Karpas-422 (cell line): ENCODE measurements around the gene GALNT18. TPM values are rescaled to one million over a fixed set of nuclear protein-coding genes. Genes with fewer than 3 reads are reported as not detected.

Experiments used
- DNase-seq: peaks from one replicate; pipeline ENCODE4 v3.0.0-alpha.2; 2015
- H2AFZ ChIP-seq: fragments of 200-600 bp; sonication (generic); 2 replicates; pipeline ENCODE4 v1.6.1; 2014; ENCODE audit warnings: antibody characterized with exemption, low read length, mixed read lengths
- H3K27ac ChIP-seq: fragments of 200-600 bp; sonication (generic); 2 replicates; pipeline ENCODE4 v1.5.1; 2014; ENCODE audit warnings: mild to moderate bottlenecking, low read length, moderate library complexity
- H3K27me3 ChIP-seq: fragments of 200-600 bp; sonication (generic); 2 replicates; pipeline ENCODE4 v1.6.1; 2014; ENCODE audit warnings: low read length, mixed read lengths
- H3K36me3 ChIP-seq: fragments of 200-600 bp; sonication (generic); 2 replicates; pipeline ENCODE4 v1.6.1; 2014; ENCODE audit warnings: low read length, mixed read lengths; ENCODE audit not compliant: insufficient read depth
- H3K4me1 ChIP-seq: fragments of 200-600 bp; sonication (generic); 2 replicates; pipeline ENCODE4 v1.6.1; 2014; ENCODE audit warnings: mild to moderate bottlenecking, low read length, mixed read lengths
- H3K4me2 ChIP-seq: fragments of 200-600 bp; sonication (generic); 2 replicates; pipeline ENCODE4 v1.6.1; 2014; ENCODE audit warnings: low read length, low read depth, mild to moderate bottlenecking; ENCODE audit not compliant: poor library complexity, severe bottlenecking
- H3K4me3 ChIP-seq: fragments of 200-600 bp; sonication (generic); 2 replicates; pipeline ENCODE4 v1.5.1; 2014; ENCODE audit warnings: mild to moderate bottlenecking, antibody characterized with exemption, low read length, mixed read lengths
- H3K79me2 ChIP-seq: fragments of 200-600 bp; sonication (generic); 2 replicates; pipeline ENCODE4 v1.6.1; 2014; ENCODE audit warnings: mild to moderate bottlenecking, low read length, mixed read lengths
- H3K9ac ChIP-seq: fragments of 200-600 bp; sonication (generic); 2 replicates; pipeline ENCODE4 v1.6.0; 2014; ENCODE audit warnings: low read length
- H3K9me2 ChIP-seq: fragments of 200-600 bp; sonication (generic), shearing (Covaris generic); replicated peaks from 2 replicates; pipeline ENCODE4 v1.6.0; 2014; ENCODE audit warnings: mild to moderate bottlenecking, low read length, moderate library complexity; ENCODE audit not compliant: insufficient read depth
- H3K9me3 ChIP-seq: fragments of 300-700, 200-600 bp; sonication (generic); 2 replicates; pipeline ENCODE4 v1.6.1; 2014; ENCODE audit warnings: low read length, mixed read lengths
- H4K20me1 ChIP-seq: fragments of 200-600 bp; sonication (generic); 2 replicates; pipeline ENCODE4 v1.6.1; 2014; ENCODE audit warnings: mild to moderate bottlenecking, antibody characterized with exemption, low read length, low read depth; ENCODE audit not compliant: insufficient read depth
- total RNA-seq: library from RNA; depleted of rRNA; stranded (reverse); fragments of >200 nt; shearing (Covaris generic); gene quantifications from 2 replicates; pipeline ENCODE4 v1.2.3, GENCODE V29; 2014; ENCODE audit warnings: low replicate concordance

Gene GALNT18
- total RNA-seq, 1 experiment from 2014 or later, result not detected

- Histone ChIP-seq H3K4me3 (no peak overlapping the region), H3K27ac (no peak overlapping the region), H3K9me3 (no peaks in the 10 kb centered on the region), H4K20me1 (no peaks in the 10 kb centered on the region), H3K4me2 (no peak overlapping the region), H3K4me1 (no peaks in the 10 kb centered on the region), H3K36me3 (no peaks in the 10 kb centered on the region), H3K79me2 (no peaks in the 10 kb centered on the region), H3K9me2 (no peaks in the 10 kb centered on the region), H3K9ac (no peak overlapping the region), H3K27me3 (no peaks in the 10 kb centered on the region), H2AFZ (no peak overlapping the region)
- DNase-seq, result no peak
Measured at GRCh38 chr11:11391796-11392463, 229.9 kb downstream of the GALNT18 start.

- DNase-seq, result no peak
- Histone ChIP-seq H3K4me1 (no peaks in the 10 kb centered on the region), H4K20me1 (no peaks in the 10 kb centered on the region), H3K79me2 (no peaks in the 10 kb centered on the region), H3K4me3 (no peak overlapping the region), H3K9ac (no peak overlapping the region), H3K27me3 (no peaks in the 10 kb centered on the region), H3K27ac (no peak overlapping the region), H3K4me2 (no peak overlapping the region), H2AFZ (no peak overlapping the region), H3K9me3 (no peaks in the 10 kb centered on the region), H3K36me3 (no peaks in the 10 kb centered on the region), H3K9me2 (no peaks in the 10 kb centered on the region)
Measured at GRCh38 chr11:11391169-11391568, 230.6 kb downstream of the GALNT18 start.

GRCh38 chr11:11390068-11390771 lies 231.6 kb downstream of the GALNT18 start:
- Histone ChIP-seq H3K27me3 (no peaks in the 10 kb centered on the region), H3K27ac (no peak overlapping the region), H3K79me2 (no peaks in the 10 kb centered on the region), H4K20me1 (no peaks in the 10 kb centered on the region), H3K9me3 (no peaks in the 10 kb centered on the region), H3K4me3 (no peak overlapping the region), H3K36me3 (no peaks in the 10 kb centered on the region), H3K4me2 (no peak overlapping the region), H3K9ac (no peak overlapping the region), H2AFZ (no peak overlapping the region), H3K4me1 (no peaks in the 10 kb centered on the region), H3K9me2 (no peaks in the 10 kb centered on the region)
- no peak for DNase-seq

GRCh38 chr11:11389238-11389637 lies 232.6 kb downstream of the GALNT18 start:
- H3K36me3 ChIP-seq, result no peaks in the 10 kb centered on the region
- H4K20me1 ChIP-seq, result no peaks in the 10 kb centered on the region
- no peak overlapping the region for H3K9ac ChIP-seq
- no peak for DNase-seq
- no peak overlapping the region for H3K4me3 ChIP-seq
- no peaks in the 10 kb centered on the region for H3K9me3 ChIP-seq
- no peaks in the 10 kb centered on the region for H3K27me3 ChIP-seq
- H3K4me1 ChIP-seq, result no peaks in the 10 kb centered on the region
- H3K79me2 ChIP-seq, result no peaks in the 10 kb centered on the region
- H3K4me2 ChIP-seq, result no peak overlapping the region
- no peak overlapping the region for H3K27ac ChIP-seq
- no peaks in the 10 kb centered on the region for H3K9me2 ChIP-seq
- H2AFZ ChIP-seq, result no peak overlapping the region

GRCh38 chr11:11387622-11388305 lies 234.0 kb downstream of the GALNT18 start:
- no peaks in the 10 kb centered on the region for H3K9me3 ChIP-seq
- H3K36me3 ChIP-seq, result no peaks in the 10 kb centered on the region
- no peaks in the 10 kb centered on the region for H3K9me2 ChIP-seq
- no peak overlapping the region for H3K4me3 ChIP-seq
- no peak overlapping the region for H3K4me2 ChIP-seq
- H3K9ac ChIP-seq, result no peak overlapping the region
- H3K79me2 ChIP-seq, result no peaks in the 10 kb centered on the region
- no peaks in the 10 kb centered on the region for H3K4me1 ChIP-seq
- H4K20me1 ChIP-seq, result no peaks in the 10 kb centered on the region
- no peak for DNase-seq
- H2AFZ ChIP-seq, result no peak overlapping the region
- H3K27ac ChIP-seq, result no peak overlapping the region
- H3K27me3 ChIP-seq, result no peaks in the 10 kb centered on the region

- no peak overlapping the region for H2AFZ ChIP-seq
- H3K4me1 ChIP-seq, result no peaks in the 10 kb centered on the region
Measured at GRCh38 chr11:11387207-11387606, 234.6 kb downstream of the GALNT18 start.

GRCh38 chr11:11384829-11385228 lies 237.0 kb downstream of the GALNT18 start:
- Histone ChIP-seq H3K27ac (no peak overlapping the region), H3K27me3 (no peaks in the 10 kb centered on the region), H2AFZ (no peak overlapping the region), H3K79me2 (no peaks in the 10 kb centered on the region), H3K4me2 (no peak overlapping the region), H3K36me3 (no peaks in the 10 kb centered on the region), H3K9me3 (no peaks in the 10 kb centered on the region), H3K9ac (no peak overlapping the region), H3K4me3 (no peak overlapping the region), H3K4me1 (no peaks in the 10 kb centered on the region), H4K20me1 (no peaks in the 10 kb centered on the region), H3K9me2 (no peaks in the 10 kb centered on the region)
- no peak for DNase-seq

More at GRCh38 chr11:11387207-11387606, 234.6 kb downstream of the GALNT18 start:
- Histone ChIP-seq H3K4me2 (no peak overlapping the region), H3K9me3 (no peaks in the 10 kb centered on the region), H4K20me1 (no peaks in the 10 kb centered on the region), H3K79me2 (no peaks in the 10 kb centered on the region), H3K27me3 (no peaks in the 10 kb centered on the region), H3K9ac (no peak overlapping the region), H3K27ac (no peak overlapping the region), H3K36me3 (no peaks in the 10 kb centered on the region), H3K9me2 (no peaks in the 10 kb centered on the region), H3K4me3 (no peak overlapping the region)
- DNase-seq, result no peak

GRCh38 chr11:11383995-11384394 lies 237.8 kb downstream of the GALNT18 start:
- no peak overlapping the region for H3K9ac ChIP-seq
- H3K4me3 ChIP-seq, result no peak overlapping the region
- no peak overlapping the region for H3K27ac ChIP-seq
- H4K20me1 ChIP-seq, result no peaks in the 10 kb centered on the region
- no peak overlapping the region for H3K4me2 ChIP-seq
- no peaks in the 10 kb centered on the region for H3K27me3 ChIP-seq
- no peaks in the 10 kb centered on the region for H3K9me2 ChIP-seq
- H3K36me3 ChIP-seq, result no peaks in the 10 kb centered on the region
- no peak for DNase-seq
- no peaks in the 10 kb centered on the region for H3K4me1 ChIP-seq
- H3K79me2 ChIP-seq, result no peaks in the 10 kb centered on the region
- H3K9me3 ChIP-seq, result no peaks in the 10 kb centered on the region
- H2AFZ ChIP-seq, result no peak overlapping the region
